H1 (cell line): ENCODE measurements around the gene VOPP1. TPM values are rescaled to one million over a fixed set of nuclear protein-coding genes. Genes with fewer than 3 reads are reported as not detected.

Experiments
- CTCF ChIA-PET: fragments of 300-600 bp; sonication (Branson Sonifier 250); formaldehyde crosslinking; loops from one replicate; lab custom pipeline; 2021; ENCODE audit not compliant: partially characterized antibody; lab: Charles Lee
- POLR2A ChIA-PET: fragments of 300-600 bp; sonication (Branson Sonifier 250); formaldehyde crosslinking; loops from one replicate; lab custom pipeline; 2021; ENCODE audit warnings: inconsistent platforms; ENCODE audit not compliant: partially characterized antibody; lab: Charles Lee
- DNase-seq, 2 experiments: peaks; one replicate each; pipeline versions ENCODE4 v3.0.0 to v3.0.0-alpha.2; 2010 to 2022; ENCODE audit warnings: low spot score in 2 of 2, low read depth in 1 of 2, mixed read lengths in 1 of 2
- FAIRE-seq: peaks from 2 replicates; lab custom pipeline; 2011; peaks lifted over from hg19 to GRCh38; lab: Jason Lieb, UNC
- H2AFZ ChIP-seq: 2 replicates; pipeline ENCODE4 v1.8.1; 2012; ENCODE audit warnings: low read length, inconsistent platforms
- H2AK5ac ChIP-seq: 2 replicates; pipeline ENCODE4 v1.6.1; 2013; ENCODE audit warnings: low read depth, low read length
- H2BK120ac ChIP-seq: replicated peaks from 2 replicates; pipeline ENCODE3; 2013; ENCODE audit warnings: low read depth, low read length, inconsistent platforms
- H2BK12ac ChIP-seq: 2 replicates; pipeline ENCODE4 v1.6.1; 2013; ENCODE audit warnings: low read depth, low read length
- H2BK15ac ChIP-seq: 2 replicates; pipeline ENCODE4 v1.6.1; 2013; ENCODE audit warnings: low read length
- H2BK20ac ChIP-seq: 2 replicates; pipeline ENCODE4 v1.6.1; 2013; ENCODE audit warnings: low read length
- H2BK5ac ChIP-seq: 2 replicates; pipeline ENCODE4 v1.6.1; 2013; ENCODE audit warnings: low read depth, low read length
- H3K14ac ChIP-seq: 2 replicates; pipeline ENCODE4 v1.6.1; 2013; ENCODE audit warnings: inconsistent platforms; ENCODE audit not compliant: insufficient read length
- H3K18ac ChIP-seq: 2 replicates; pipeline ENCODE4 v1.6.1; 2013; ENCODE audit warnings: low read length; ENCODE audit errors: extremely low read depth
- H3K23ac ChIP-seq: 2 replicates; pipeline ENCODE4 v1.6.1; 2013; ENCODE audit warnings: inconsistent platforms; ENCODE audit not compliant: insufficient read length
- H3K23me2 ChIP-seq: 2 replicates; pipeline ENCODE4 v1.6.1; 2013; ENCODE audit warnings: low read depth, low read length
- H3K27ac ChIP-seq: 2 replicates; pipeline ENCODE4 v1.6.1; 2011; ENCODE audit warnings: low read depth, low read length, inconsistent platforms
- H3K27me3 ChIP-seq, 4 experiments: replicated peaks in 1 of 4; 1 replicate in 1 of 4; 2 replicates in 3 of 4; pipeline versions ENCODE4 v1.6.1 to v1.8.1; 2011 to 2013; ENCODE audit warnings: low read length in 3 of 4, mild to moderate bottlenecking in 3 of 4, inconsistent platforms in 2 of 4, mixed read lengths in 2 of 4, moderate library complexity in 1 of 4; ENCODE audit not compliant: control insufficient read depth in 3 of 4, insufficient read depth in 3 of 4; ENCODE audit errors: extremely low read depth in 1 of 4
- H3K36me3 ChIP-seq, 4 experiments: 2 replicates each; pipeline versions ENCODE4 v1.6.1 to v1.8.1; 2011 to 2013; ENCODE audit warnings: mild to moderate bottlenecking in 4 of 4, low read length in 3 of 4, moderate library complexity in 2 of 4, control low read depth in 1 of 4, inconsistent platforms in 1 of 4; ENCODE audit not compliant: insufficient read depth in 4 of 4, control insufficient read depth in 2 of 4
- H3K4ac ChIP-seq: replicated peaks from 2 replicates; pipeline ENCODE3; 2013; ENCODE audit warnings: low read length, low read depth, mixed read lengths, inconsistent platforms; ENCODE audit not compliant: insufficient read length
- H3K4me1 ChIP-seq, 4 experiments: replicated peaks in 1 of 4; 1 replicate in 1 of 4; 2 replicates in 3 of 4; pipeline versions ENCODE4 v1.6.1 to v1.8.1; 2011 to 2013; ENCODE audit warnings: low read length in 3 of 4, inconsistent platforms in 2 of 4, mixed read lengths in 1 of 4; ENCODE audit not compliant: insufficient read depth in 4 of 4, control insufficient read depth in 3 of 4
- H3K4me2 ChIP-seq, 2 experiments: 2 replicates each; pipeline versions ENCODE4 v1.6.1 to v1.8.1; 2011 to 2013; ENCODE audit warnings: low read depth in 2 of 2, low read length in 2 of 2, control low read depth in 1 of 2, inconsistent platforms in 1 of 2, mild to moderate bottlenecking in 1 of 2; ENCODE audit not compliant: insufficient read depth in 1 of 2
- H3K4me3 ChIP-seq, 4 experiments: fragments of 200-600, 300-600 bp in 1 of 4; sonication (generic), shearing (Covaris generic), sonication (Bioruptor Twin) in 1 of 4; 2 replicates each; pipeline versions ENCODE4 v1.5.1 to v1.8.1; 2011 to 2016; ENCODE audit warnings: low read length in 4 of 4, low read depth in 3 of 4, control low read depth in 2 of 4, inconsistent platforms in 2 of 4, mild to moderate bottlenecking in 2 of 4, mixed read lengths in 1 of 4, moderate library complexity in 1 of 4; ENCODE audit not compliant: insufficient read depth in 2 of 4; ENCODE audit errors: extremely low read depth in 1 of 4
- H3K56ac ChIP-seq: replicated peaks from 2 replicates; pipeline ENCODE3; 2013; ENCODE audit warnings: low read depth, mild to moderate bottlenecking, mixed read lengths, low read length, inconsistent platforms; ENCODE audit not compliant: insufficient read length
- H3K79me1 ChIP-seq: 2 replicates; pipeline ENCODE4 v1.6.1; 2013; ENCODE audit warnings: low read depth, low read length, control low read depth
- H3K79me2 ChIP-seq, 2 experiments: 2 replicates each; pipeline versions ENCODE4 v1.6.1 to v1.8.1; 2012 to 2013; ENCODE audit warnings: low read length in 2 of 2, mild to moderate bottlenecking in 2 of 2, inconsistent platforms in 1 of 2; ENCODE audit not compliant: insufficient read depth in 2 of 2, control insufficient read depth in 1 of 2
- H3K9ac ChIP-seq, 4 experiments: replicated peaks in 1 of 4; 1 replicate in 1 of 4; 2 replicates in 3 of 4; pipeline versions ENCODE4 v1.6.1 to v1.8.1; 2011 to 2013; ENCODE audit warnings: low read depth in 3 of 4, low read length in 3 of 4, control low read depth in 2 of 4, mild to moderate bottlenecking in 2 of 4, moderate library complexity in 2 of 4, inconsistent platforms in 1 of 4; ENCODE audit errors: extremely low read depth in 1 of 4
- H3K9me3 ChIP-seq, 2 experiments: 2 replicates each; pipeline versions ENCODE4 v1.6.1 to v1.8.1; 2012 to 2013; ENCODE audit warnings: mild to moderate bottlenecking in 2 of 2, moderate library complexity in 2 of 2, control low read depth in 1 of 2, inconsistent platforms in 1 of 2, low read depth in 1 of 2, low read length in 1 of 2, mixed read lengths in 1 of 2; ENCODE audit not compliant: insufficient read depth in 2 of 2
- H4K20me1 ChIP-seq, 2 experiments: replicated peaks in 1 of 2; 2 replicates each; pipeline versions ENCODE3 to v1.8.1; 2011 to 2013; ENCODE audit warnings: inconsistent platforms in 2 of 2, low read length in 2 of 2, mild to moderate bottlenecking in 1 of 2; ENCODE audit not compliant: insufficient read depth in 2 of 2, control insufficient read depth in 1 of 2
- H4K5ac ChIP-seq: 2 replicates; pipeline ENCODE4 v1.6.1; 2013; ENCODE audit warnings: low read length, low read depth, mixed read lengths, inconsistent platforms; ENCODE audit not compliant: insufficient read length
- H4K8ac ChIP-seq: 2 replicates; pipeline ENCODE4 v1.8.0; 2013; ENCODE audit warnings: mild to moderate bottlenecking, moderate library complexity, low read length, inconsistent platforms; ENCODE audit not compliant: insufficient read depth; ENCODE audit errors: extremely low read depth
- H4K91ac ChIP-seq: replicated peaks from 2 replicates; pipeline ENCODE3; 2013; ENCODE audit warnings: low read length, mixed read lengths, inconsistent platforms; ENCODE audit not compliant: insufficient read length
- CBX5 ChIP-seq: fragments of 300-800, 300-1000 bp; sonication (generic); IDR thresholded peaks from 2 replicates; pipeline ENCODE4 v1.7.1; 2016; ENCODE audit warnings: antibody characterized with exemption, low read length, low read depth
- GABPA ChIP-seq: IDR thresholded peaks from 2 replicates; pipeline ENCODE4 v1.6.1; 2011; ENCODE audit warnings: mild to moderate bottlenecking, low read length, moderate library complexity, borderline replicate concordance; ENCODE audit not compliant: insufficient read depth
- KDM1A ChIP-seq: fragments of 200-600, 300-600 bp; sonication (generic); IDR thresholded peaks from 2 replicates; pipeline ENCODE4 v1.7.1; 2016; ENCODE audit warnings: mild to moderate bottlenecking, low read length, borderline replicate concordance
- POLR2AphosphoS5 ChIP-seq: IDR thresholded peaks from 2 replicates; pipeline ENCODE4 v1.6.1; 2011; ENCODE audit warnings: low read depth, low read length
- RNF2 ChIP-seq: fragments of 200-900, 300-1000 bp; sonication (generic); IDR thresholded peaks from 2 replicates; pipeline ENCODE4 v1.7.1; 2016; ENCODE audit warnings: borderline replicate concordance, low read depth, mild to moderate bottlenecking, antibody characterized with exemption, low read length; ENCODE audit not compliant: poor library complexity, severe bottlenecking; ENCODE audit errors: missing control alignments
- TAF1 ChIP-seq: IDR thresholded peaks from 2 replicates; pipeline ENCODE4 v1.6.1; 2011; ENCODE audit warnings: mild to moderate bottlenecking, low read depth, low read length
- WGBS, 2 experiments: shearing (Covaris generic) in 1 of 2; methylation state at CpG; one replicate each; pipeline versions ENCODE4 v1.1.6 to v1.1.7; 2013 to 2015; ENCODE audit warnings: low lambda C conversion rate in 2 of 2, mixed read lengths in 2 of 2, inconsistent platforms in 1 of 2, low coverage in 1 of 2, missing lambda C conversion rate in 1 of 2; ENCODE audit not compliant: insufficient replicate concordance in 2 of 2, insufficient coverage in 1 of 2, insufficient read length in 1 of 2; ENCODE audit errors: extremely low coverage in 1 of 2, missing lambda C conversion rate in 1 of 2; 5-methylcytosine and 5-hydroxymethylcytosine counted together
- polyA plus RNA-seq, 7 experiments: library from polyadenylated mRNA; depleted of rRNA in 3 of 7; stranded (reverse) in 5 of 7; unstranded in 2 of 7; fragments of >200 nt in 5 of 7; fragments of 200-250 nt in 2 of 7; gene quantifications; 1 replicate in 5 of 7; 2 replicates in 1 of 7; 4 replicates in 1 of 7; pipeline versions ENCODE4 v1.2.1 to v1.2.3, GENCODE V29; 2011 to 2013; ENCODE audit warnings: missing spikeins in 2 of 7, mixed read lengths in 2 of 7
- total RNA-seq: library from RNA; stranded (reverse); fragmentation: NEBNext Ultra II Directional; extraction: Animal tissue kit (Norgen Biotek cat#: 25700); gene quantifications from 2 replicates; pipeline ENCODE4 v1.2.1, GENCODE V29; 2021

VOPP1 gene
- total and polyA plus RNA-seq, 2 of the 8 experiments (the other 6 are each of a cell fraction or from before 2014, with no cell fraction given) = 44.7 to 83.0 TPM

DNA sequence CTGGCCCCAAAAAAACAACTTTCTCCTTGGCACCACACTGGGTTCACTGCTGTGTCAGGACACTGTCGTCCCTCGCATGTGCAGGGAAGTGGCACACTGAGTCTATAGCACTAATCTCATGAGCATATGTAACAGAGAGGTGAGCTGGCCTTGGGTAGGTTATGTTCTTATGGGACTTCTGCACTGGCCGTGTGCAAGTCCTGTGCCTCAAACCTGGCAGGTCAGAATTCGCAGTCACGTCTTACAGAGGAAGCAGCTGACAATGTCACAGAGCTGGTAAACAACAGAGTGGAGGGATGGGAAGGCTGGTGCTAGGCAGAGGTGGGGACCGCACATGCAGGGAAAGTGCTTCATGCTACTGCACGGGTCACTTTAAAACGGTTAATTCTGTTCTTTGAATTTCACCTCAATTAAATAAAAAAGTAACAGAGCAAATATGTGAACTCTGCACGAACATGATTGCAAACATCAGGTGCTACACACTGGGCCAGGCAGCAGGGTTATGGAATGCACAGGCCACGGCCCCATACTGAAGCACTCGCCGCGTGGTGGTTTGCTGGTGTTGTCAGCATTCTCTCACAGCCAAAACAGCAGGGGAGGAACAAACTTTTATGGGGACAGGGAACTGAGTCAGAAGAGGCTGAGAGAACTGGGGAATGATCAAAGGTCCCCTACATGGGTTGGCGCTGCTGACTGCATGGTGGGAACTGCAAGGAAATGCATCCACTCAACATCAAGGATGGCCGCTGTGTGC lies 54.2 kb downstream of the VOPP1 start:
- no peak overlapping the region for H3K4me3 ChIP-seq
- no peak overlapping the region for H3K18ac ChIP-seq
- H3K9ac ChIP-seq = no peak overlapping the region
- WGBS, 2 experiments = 93% methylated on average over 15 of the region's 15 CpGs; no CpG with 5 or more reads in 1 of the 2 experiments
- no peak overlapping the region for H4K5ac ChIP-seq
- H3K4ac ChIP-seq = no peak overlapping the region
- POLR2A ChIA-PET = interaction anchor here (1.0 kb wide), 1 partner anchor 49 kb away, joined by 3 read pairs; no protein-coding TSS in a partner anchor
- peaks cover 0 to 21% of the 10 kb centered on the region in 2 experiments; a peak in 2 of 4 replicates for H3K79me2 ChIP-seq
- FAIRE-seq = no peak
- H3K36me3 ChIP-seq = peaks cover 0 to 16% (median 8%) of the 10 kb centered on the region in 4 experiments; a peak in 4 of 8 replicates
- H2BK15ac ChIP-seq = no peak overlapping the region
- no peak for TF ChIP-seq KDM1A
- TF ChIP-seq GABPA = no peak
- no peak for TF ChIP-seq RNF2
- TF ChIP-seq TAF1 = no peak
- TF ChIP-seq CBX5 = no peak
- TF ChIP-seq POLR2AphosphoS5 = no peak
- TF ChIP-seq, all 59 proteins: peak for 0
- no peak for DNase-seq
- no peak overlapping the region for H3K14ac ChIP-seq
- CTCF ChIA-PET = interaction anchor here (1.0 to 1.5 kb wide), 2 partner anchors 9 to 95 kb away, joined by 3 to 6 read pairs; no protein-coding TSS in a partner anchor
- no peak overlapping the region for H2BK20ac ChIP-seq
- H3K79me1 ChIP-seq = peaks cover 4% of the 10 kb centered on the region; the same call in 1 of the 2 replicates
- no peak overlapping the region for H3K23ac ChIP-seq
- no peaks in the 10 kb centered on the region for H3K9me3 ChIP-seq
- no peaks in the 10 kb centered on the region for H3K23me2 ChIP-seq
- H2BK120ac ChIP-seq = no peak overlapping the region
- no peak overlapping the region for H2AK5ac ChIP-seq
- peaks cover 10 to 17% of the 10 kb centered on the region in 2 experiments for H4K20me1 ChIP-seq
- H3K27ac ChIP-seq = no peak overlapping the region
- H2BK5ac ChIP-seq = 0 out of 2 replicates have a peak overlapping the region, but pooled peaks have one; percentile 16
- no peak overlapping the region for H3K4me2 ChIP-seq
- no peaks in the 10 kb centered on the region for H3K27me3 ChIP-seq
- no peak overlapping the region for H4K8ac ChIP-seq
- H2AFZ ChIP-seq = no peak overlapping the region
- H2BK12ac ChIP-seq = no peak overlapping the region
- H4K91ac ChIP-seq = no peak overlapping the region
- H3K56ac ChIP-seq = no peak overlapping the region
- peaks cover 0 to 12% (median 6%) of the 10 kb centered on the region in 4 experiments; a peak in 6 of 7 replicates for H3K4me1 ChIP-seq
